HG02885 (cell line): ENCODE measurements around the gene SDCCAG8.

Source experiments
- ATAC-seq: cut with Tn5 transposase; IDR thresholded peaks from one replicate; pipeline ENCODE4 v1.9.1; 2021; ENCODE audit warnings: mild to moderate bottlenecking; ENCODE audit not compliant: unreplicated experiment, poor library complexity

Gene SDCCAG8

GRCh38 chr1:243474136-243474881, 218.5 kb downstream of the SDCCAG8 start:
- no peak for ATAC-seq

GRCh38 chr1:243474906-243475305, 219.1 kb downstream of the SDCCAG8 start:
- ATAC-seq, result no peak

DNA sequence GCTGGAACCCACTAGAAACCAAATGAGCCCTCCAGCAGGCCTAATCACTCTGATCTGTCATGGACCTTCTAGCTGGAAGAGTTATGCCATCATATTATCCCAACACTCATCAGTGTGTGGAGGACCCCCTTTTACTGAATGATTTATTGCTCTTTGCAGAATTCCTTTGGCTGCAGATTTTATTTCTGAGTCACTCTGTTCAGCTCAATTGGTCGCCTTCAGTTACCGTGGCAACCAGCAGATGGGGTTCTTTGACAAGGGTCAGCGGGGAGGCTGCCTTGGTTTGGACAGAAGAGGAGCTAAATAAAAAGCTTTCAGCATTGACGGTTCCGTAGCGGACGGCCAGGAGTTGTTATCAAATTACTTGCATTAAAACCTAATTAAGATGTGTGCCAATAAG, 220.1 kb downstream of the SDCCAG8 start:
- no peak for ATAC-seq

DNA sequence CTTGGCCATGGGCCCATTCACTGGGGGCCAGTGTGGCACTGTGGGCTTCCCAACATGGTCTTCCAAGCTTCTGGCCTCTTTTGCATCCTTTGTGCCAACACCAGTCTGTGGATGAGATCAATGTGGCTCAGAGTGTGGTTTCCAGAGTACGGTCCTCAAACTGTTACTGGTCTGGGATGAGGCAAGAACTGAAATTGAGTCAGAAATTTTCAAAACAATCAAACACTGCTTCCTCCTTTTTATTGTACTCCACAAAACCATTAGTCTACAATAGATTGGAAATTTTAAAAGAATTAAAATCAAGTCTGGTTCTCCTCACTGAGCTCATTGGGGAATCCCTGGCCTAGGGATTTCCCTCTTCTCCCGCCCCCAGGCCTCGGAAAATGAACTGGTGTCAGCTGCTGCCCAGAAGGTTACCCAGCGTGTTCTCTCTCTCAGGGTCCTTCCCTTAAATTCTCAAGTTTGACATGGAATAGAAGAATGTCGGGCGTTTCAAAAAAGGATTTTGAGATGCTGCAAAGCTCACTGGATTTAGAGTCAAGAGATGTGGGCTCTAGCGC, 222.0 kb downstream of the SDCCAG8 start:
- no peak for ATAC-seq

- no peak for ATAC-seq
Observed at GRCh38 chr1:243481101-243481500, 225.3 kb downstream of the SDCCAG8 start.

- peak; percentile 33 for ATAC-seq
Observed at GRCh38 chr1:243482141-243483022, 226.5 kb downstream of the SDCCAG8 start.

DNA sequence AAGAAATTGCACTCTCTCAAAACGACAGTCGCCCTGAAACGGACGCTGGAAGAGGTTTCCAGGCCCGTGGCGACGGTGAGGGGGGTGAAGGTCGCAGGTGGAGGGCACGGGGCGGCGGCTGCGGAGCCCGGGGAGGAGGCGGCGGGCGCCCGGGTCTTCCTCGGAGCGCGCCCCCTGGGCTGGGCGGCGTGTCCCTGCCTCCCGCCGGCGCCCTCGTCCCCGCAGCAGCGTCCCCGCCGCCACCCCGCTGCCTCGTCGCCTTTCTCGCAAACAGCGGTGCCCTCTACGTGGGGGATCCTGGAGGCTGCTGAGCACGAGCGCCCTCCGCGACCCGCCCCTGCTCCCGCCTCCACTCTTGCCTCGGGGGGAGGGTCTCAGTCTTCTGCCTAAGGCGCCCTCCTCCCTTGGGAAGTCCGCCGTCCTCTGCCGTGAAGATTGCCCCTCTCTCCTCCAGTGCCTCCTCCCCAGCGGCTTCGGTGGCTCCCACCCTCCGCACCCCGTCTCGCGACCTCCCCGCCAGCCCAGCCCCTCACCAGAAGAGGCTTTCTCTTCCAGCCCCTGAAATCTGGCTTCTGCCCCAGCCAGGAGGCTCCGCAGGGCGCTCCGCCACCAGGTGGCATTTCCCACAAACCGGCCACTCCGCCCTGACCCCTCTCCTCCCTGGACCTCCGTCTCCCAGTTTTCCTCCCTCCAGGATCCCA, 227.4 kb downstream of the SDCCAG8 start:
- ATAC-seq, result peak; percentile 42

DNA sequence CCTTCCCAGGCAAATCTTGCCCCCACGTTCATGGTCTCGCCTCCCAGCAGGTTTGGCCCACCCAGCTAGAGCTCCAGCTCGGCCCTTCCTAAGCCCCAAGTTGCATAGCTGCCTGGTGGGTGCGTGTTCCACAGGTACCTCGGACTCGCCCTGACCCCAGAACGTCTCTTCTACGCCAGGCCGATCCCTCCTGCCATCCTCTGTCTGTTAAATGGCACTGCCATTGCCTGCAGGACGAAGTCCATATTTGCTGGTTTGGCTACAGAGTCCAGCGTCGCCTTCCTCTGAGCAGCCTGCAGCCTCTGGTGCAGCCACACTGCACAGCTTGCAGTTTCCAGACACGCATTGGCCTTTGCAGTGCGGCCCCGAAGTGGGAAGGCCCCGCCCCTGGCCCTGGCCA, 228.1 kb downstream of the SDCCAG8 start:
- ATAC-seq, result no peak

- ATAC-seq, result no peak
Observed at GRCh38 chr1:243487036-243487648, 231.3 kb downstream of the SDCCAG8 start.

GRCh38 chr1:243487649-243488227, 231.9 kb downstream of the SDCCAG8 start:
- no peak for ATAC-seq

DNA sequence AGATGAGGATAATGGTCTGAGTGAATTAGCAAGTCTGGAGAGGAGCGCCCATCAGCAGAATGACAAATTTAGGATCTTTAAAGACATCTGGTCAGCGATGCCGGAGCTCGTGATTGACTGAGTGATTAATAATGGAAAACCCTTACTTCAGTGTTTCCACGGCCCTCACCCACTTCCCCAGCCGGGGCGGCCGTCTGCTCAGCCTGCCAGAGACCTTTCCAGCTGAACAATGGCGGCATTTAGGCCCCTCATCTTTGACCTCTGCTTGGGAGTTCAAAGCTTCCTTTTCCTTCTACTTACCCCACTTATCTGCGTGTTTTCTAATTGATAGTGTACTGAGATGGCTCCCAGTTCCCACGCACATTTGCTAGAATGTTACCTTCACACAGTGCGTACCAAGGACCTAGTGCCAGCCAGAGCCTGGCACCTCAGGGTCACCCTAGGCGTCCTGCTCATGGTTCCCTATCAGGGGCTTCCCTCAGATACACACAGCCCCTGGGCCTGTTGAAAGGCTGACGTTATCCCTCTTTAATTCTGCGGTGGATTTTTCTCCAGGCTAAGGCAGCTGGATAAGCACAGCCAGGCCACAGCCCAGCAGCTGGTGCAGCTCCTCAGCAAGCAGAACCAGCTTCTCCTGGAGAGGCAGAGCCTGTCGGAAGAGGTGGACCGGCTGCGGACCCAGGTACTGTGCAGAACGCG, 232.8 kb downstream of the SDCCAG8 start:
- ATAC-seq, result no peak

DNA sequence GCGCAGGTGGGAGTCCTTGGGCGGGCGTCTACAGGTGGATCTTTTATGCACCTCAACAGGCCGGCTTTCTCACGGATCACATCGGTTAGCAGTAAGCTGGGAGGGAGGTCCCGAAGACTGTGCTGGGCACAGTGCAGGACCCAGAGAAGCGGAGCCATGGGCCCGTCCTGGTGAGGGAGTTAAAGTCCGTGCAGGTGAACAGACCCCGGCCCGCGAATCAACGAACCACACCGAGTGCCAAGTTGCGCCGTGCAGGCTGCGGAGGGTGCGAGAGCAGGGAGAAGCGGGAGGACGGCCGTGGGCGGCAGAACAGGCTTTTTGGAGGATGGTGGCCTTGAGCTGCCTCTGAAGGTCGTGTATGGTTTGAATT, 233.3 kb downstream of the SDCCAG8 start:
- ATAC-seq, result no peak

- no peak for ATAC-seq
Observed at GRCh38 chr1:243489681-243490546, 234.1 kb downstream of the SDCCAG8 start.

GRCh38 chr1:243490748-243491686, 235.2 kb downstream of the SDCCAG8 start:
- no peak for ATAC-seq

DNA sequence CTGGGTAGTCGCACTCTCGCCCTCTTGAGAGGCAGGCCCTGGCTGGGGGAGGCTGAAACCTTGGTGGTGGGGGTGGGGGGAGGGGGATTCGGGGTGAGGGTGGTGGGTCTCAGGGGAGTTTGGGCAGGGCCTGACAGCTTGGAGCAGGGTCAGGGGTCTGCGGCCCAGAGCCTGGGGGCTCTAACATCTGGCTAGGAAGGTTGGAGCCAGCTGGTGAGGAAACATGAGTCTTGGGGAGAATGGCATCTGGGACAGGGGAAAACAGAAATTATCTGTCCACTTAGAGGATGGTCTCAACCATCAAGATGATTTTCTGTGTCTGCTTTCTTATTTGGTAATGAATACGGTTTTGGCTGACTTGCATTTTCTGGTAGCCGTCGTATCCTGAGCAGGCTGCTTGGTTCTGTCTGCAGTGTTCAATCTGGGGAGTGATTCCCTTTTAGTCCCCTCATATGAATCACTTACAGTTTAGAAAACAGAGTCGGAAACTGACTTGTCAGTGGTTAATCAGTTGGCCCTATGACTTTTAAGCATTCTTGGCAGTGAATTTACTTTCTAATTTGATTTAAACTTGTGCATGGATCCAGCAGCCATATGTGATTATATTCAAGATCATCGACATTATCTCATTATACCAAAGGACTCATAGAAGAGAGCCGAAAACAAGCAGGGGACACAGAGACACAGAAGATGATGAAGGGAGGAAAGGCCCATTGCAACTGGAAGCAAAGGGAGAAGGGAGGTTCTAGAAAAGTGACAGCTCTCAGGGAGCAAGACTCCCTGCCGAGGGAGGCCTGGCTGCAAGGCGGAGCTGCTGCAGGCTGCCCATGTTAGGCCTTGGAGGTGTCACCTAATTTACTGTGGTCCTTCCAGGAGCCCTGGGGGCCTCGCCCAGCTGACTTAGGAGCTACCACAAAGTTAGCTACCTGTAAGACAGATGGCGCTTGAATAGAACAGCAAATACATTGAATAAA, 237.6 kb downstream of the SDCCAG8 start:
- ATAC-seq, result no peak

- ATAC-seq, result no peak
Observed at GRCh38 chr1:243494741-243495431, 239.0 kb downstream of the SDCCAG8 start.
